ENCODE results near the gene PNMA8A. TPM values are rescaled to one million over a fixed set of nuclear protein-coding genes. Genes with fewer than 3 reads are reported as not detected.

Gene PNMA8A
- polyA plus RNA-seq, 2 of the 4 experiments (the other 2 are of a cell fraction), result 11.2 to 15.4 TPM

DNA sequence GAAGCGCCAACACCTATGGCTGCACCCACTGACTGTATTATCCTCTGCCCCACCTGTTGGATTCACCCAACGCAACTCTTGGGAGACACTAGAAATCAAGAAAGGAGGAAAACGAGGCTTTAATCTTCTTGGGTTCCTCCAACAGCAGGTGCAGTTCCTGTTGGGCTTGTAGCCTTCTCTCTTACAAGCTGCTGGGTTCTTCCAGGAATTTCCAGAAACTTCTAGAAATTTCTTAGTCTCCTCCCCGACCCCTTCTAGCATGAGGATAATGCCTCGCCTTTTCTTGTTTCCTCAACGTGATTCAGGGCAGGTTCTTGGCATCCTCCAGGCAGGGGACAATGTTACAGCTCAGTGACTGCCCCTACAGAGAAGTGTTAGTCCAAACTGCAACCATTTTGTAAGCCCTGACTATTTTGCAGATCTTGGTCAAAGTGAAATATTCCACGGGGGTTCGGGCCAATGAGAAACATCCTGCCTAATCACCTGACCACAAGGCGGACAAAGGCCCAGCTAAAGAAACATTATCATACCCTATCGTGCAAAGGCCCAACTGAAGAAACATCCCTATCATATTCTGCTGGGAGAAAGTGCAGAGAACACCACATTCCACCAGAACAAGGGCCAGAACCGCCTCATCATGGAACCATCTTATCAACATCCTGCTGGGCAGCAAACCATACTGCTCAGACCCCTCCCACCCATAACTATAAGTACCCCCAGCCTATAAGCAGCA is 614 bp upstream of the PNMA8A start:
- no peak for TF ChIP-seq KDM5A (IDR thresholded peaks at IDR 0.05)
- TF ChIP-seq, protein P1, sequence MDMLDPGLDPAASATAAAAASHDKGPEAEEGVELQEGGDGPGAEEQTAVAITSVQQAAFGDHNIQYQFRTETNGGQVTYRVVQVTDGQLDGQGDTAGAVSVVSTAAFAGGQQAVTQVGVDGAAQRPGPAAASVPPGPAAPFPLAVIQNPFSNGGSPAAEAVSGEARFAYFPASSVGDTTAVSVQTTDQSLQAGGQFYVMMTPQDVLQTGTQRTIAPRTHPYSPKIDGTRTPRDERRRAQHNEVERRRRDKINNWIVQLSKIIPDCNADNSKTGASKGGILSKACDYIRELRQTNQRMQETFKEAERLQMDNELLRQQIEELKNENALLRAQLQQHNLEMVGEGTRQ (IDR thresholded peaks at IDR 0.05), result no peak
- TF ChIP-seq NR3C1 (IDR thresholded peaks at IDR 0.05), result no peak
- TF ChIP-seq EP300 (IDR thresholded peaks at IDR 0.05), result no peak
- ChIA-PET POLR2A (no interaction called here), CTCF (interaction anchor here (1.0 to 17.0 kb wide), 4 partner anchors 15 to 69 kb away, joined by 3 to 358 read pairs (median 4); no protein-coding TSS in a partner anchor)
- DNase-seq (ENCODE audit: low read depth in 1 of 2, low spot score in 1 of 2) (no peak), FAIRE-seq (no peak), ATAC-seq (peak in 1 of 2 experiments; percentile 10; a peak in 2 of 6 replicates)
- WGBS (ENCODE audit: missing lambda C conversion rate), result 81% methylated on average over 11 of the region's 11 CpGs
- Histone ChIP-seq H3K9me3 (no peaks in the 10 kb centered on the region), H3K27ac (peak overlapping the region; percentile 76 to 88), H3K4me3 (peak overlapping the region; percentile 55), H3K4me2 (peak overlapping the region; percentile 81), H3K4me1 (peaks cover 11% of the 10 kb centered on the region; the same call in 2 of the 3 replicates)

DNA sequence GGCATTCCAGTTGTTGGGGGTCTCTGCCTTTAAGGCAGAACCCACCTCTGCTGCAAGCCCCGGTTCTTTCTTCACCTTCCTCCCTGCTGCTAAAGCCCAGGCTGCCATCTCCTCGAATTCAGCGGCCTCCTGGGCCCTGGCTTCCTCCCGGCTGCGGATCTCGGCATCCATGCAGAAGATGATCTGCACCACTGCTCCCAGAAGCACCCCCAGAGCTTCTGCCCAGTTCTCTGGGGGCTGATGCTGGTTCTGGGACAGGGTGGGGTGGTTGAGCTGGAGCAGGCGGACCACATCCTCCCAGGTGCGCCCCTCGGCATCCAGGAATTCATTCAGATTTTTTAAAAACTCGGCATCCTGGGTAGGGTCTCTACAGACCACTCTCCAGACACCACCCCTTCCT is 987 bp downstream of the PNMA8A start:
- peaks cover 20% of the 10 kb centered on the region; the same call in 2 of the 3 replicates for H3K4me1 ChIP-seq
- DNase-seq (ENCODE audit: low read depth in 1 of 2, low spot score in 1 of 2), result no peak
- H3K4me3 ChIP-seq, result no peak overlapping the region; the same call in 2 of the 3 replicates
- ChIA-PET POLR2A (no interaction called here), CTCF (interaction anchor here (0.9 to 17.0 kb wide), 6 partner anchors 9 to 189 kb away, joined by 3 to 358 read pairs (median 3); no protein-coding TSS in a partner anchor)
- 88% methylated on average over 10 of the region's 10 CpGs for WGBS (ENCODE audit: missing lambda C conversion rate)
- no peaks in the 10 kb centered on the region for H3K9me3 ChIP-seq
- no peak for TF ChIP-seq PHF8 (IDR thresholded peaks at IDR 0.05; ENCODE audit: borderline replicate concordance, low read depth)
- ATAC-seq, result no peak
- H3K27ac ChIP-seq, result peak overlapping the region in 1 of 2 experiments; percentile 88; a peak in 2 of 6 replicates
- FAIRE-seq, result no peak
- peak overlapping the region; percentile 81 for H3K4me2 ChIP-seq

DNA sequence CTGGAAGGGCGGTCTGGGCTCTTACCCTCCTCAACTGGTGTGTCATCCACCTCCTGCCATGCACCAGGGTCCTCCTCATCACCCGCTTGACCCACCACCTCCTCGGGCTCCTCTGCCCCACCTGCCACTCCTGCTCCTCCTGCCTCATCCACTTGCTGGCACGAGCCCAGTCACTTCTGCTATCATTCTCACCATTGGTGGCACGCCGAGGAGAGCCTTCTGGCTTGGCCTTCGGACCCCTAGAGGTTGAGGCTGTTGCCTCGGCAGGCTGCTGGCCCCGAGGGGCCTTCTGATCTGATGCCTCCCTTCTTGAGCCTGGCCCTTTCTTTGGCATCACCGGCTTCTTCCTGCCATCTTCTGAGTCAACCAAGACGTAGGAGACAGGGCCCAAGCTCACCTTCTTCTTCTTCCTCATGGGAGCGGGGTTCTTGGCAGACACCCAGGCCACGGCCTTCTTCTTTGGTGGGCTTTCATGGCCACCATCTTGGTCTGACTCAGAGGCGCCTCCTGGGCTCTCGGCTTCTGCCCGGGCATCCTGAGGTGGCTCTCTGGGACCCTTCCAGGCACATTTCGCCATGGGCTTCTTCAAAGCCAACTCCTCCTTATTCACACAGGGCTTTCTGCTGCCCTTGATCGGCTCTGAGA is 1.7 kb downstream of the PNMA8A start:
- POLR2A ChIA-PET, result no interaction called here
- ATAC-seq (no peak), DNase-seq (ENCODE audit: low read depth in 1 of 2, low spot score in 1 of 2) (no peak), FAIRE-seq (no peak)
- no peak overlapping the region for H3K27ac ChIP-seq
- H3K9me3 ChIP-seq, result no peaks in the 10 kb centered on the region
- H3K4me2 ChIP-seq, result no peak overlapping the region
- CTCF ChIA-PET, result interaction anchor here (0.9 to 17.0 kb wide), 5 partner anchors 8 to 67 kb away, joined by 3 to 358 read pairs (median 3); no protein-coding TSS in a partner anchor
- H3K4me1 ChIP-seq, result peaks cover 20% of the 10 kb centered on the region; the same call in 2 of the 3 replicates
- no peak overlapping the region for H3K4me3 ChIP-seq
- 96% methylated on average over 18 of the region's 18 CpGs for WGBS (ENCODE audit: missing lambda C conversion rate)
- TF ChIP-seq CBX2 (IDR thresholded peaks at IDR 0.05; ENCODE audit: borderline replicate concordance, low read depth) (no peak), ESRRA (IDR thresholded peaks at IDR 0.05; ENCODE audit: borderline replicate concordance, low read length) (no peak), RNF2 (IDR thresholded peaks at IDR 0.05; ENCODE audit: borderline replicate concordance, low read depth) (no peak), ZSCAN20 (CRISPR knock-in tag; IDR thresholded peaks at IDR 0.05) (no peak), RFX5 (IDR thresholded peaks at IDR 0.05) (no peak), FOSB (CRISPR knock-in tag; IDR thresholded peaks at IDR 0.05) (no peak), EHMT2 (IDR thresholded peaks at IDR 0.05; ENCODE audit: low read depth) (no peak), MAFK (IDR thresholded peaks at IDR 0.05; ENCODE audit: partially characterized antibody) (no peak), ZC3H11A (IDR thresholded peaks at IDR 0.05) (no peak), CEBPB (IDR thresholded peaks at IDR 0.05) (no peak), MAZ (IDR thresholded peaks at IDR 0.05; ENCODE audit: borderline replicate concordance, low read depth, low read length) (no peak), GATA3 (IDR thresholded peaks at IDR 0.05; ENCODE audit: borderline replicate concordance) (no peak), HDAC2 (IDR thresholded peaks at IDR 0.05) (no peak), ZFP36 (IDR thresholded peaks at IDR 0.05; ENCODE audit: borderline replicate concordance, partially characterized antibody) (no peak), FOSL2 (IDR thresholded peaks at IDR 0.05) (no peak), FOSL2 (CRISPR knock-in tag; IDR thresholded peaks at IDR 0.05) (no peak), HEYL (CRISPR knock-in tag; IDR thresholded peaks at IDR 0.05) (no peak)
- TF ChIP-seq, protein P2, sequence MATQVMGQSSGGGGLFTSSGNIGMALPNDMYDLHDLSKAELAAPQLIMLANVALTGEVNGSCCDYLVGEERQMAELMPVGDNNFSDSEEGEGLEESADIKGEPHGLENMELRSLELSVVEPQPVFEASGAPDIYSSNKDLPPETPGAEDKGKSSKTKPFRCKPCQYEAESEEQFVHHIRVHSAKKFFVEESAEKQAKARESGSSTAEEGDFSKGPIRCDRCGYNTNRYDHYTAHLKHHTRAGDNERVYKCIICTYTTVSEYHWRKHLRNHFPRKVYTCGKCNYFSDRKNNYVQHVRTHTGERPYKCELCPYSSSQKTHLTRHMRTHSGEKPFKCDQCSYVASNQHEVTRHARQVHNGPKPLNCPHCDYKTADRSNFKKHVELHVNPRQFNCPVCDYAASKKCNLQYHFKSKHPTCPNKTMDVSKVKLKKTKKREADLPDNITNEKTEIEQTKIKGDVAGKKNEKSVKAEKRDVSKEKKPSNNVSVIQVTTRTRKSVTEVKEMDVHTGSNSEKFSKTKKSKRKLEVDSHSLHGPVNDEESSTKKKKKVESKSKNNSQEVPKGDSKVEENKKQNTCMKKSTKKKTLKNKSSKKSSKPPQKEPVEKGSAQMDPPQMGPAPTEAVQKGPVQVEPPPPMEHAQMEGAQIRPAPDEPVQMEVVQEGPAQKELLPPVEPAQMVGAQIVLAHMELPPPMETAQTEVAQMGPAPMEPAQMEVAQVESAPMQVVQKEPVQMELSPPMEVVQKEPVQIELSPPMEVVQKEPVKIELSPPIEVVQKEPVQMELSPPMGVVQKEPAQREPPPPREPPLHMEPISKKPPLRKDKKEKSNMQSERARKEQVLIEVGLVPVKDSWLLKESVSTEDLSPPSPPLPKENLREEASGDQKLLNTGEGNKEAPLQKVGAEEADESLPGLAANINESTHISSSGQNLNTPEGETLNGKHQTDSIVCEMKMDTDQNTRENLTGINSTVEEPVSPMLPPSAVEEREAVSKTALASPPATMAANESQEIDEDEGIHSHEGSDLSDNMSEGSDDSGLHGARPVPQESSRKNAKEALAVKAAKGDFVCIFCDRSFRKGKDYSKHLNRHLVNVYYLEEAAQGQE (IDR thresholded peaks at IDR 0.05), result no peak
- TF ChIP-seq, protein P3, sequence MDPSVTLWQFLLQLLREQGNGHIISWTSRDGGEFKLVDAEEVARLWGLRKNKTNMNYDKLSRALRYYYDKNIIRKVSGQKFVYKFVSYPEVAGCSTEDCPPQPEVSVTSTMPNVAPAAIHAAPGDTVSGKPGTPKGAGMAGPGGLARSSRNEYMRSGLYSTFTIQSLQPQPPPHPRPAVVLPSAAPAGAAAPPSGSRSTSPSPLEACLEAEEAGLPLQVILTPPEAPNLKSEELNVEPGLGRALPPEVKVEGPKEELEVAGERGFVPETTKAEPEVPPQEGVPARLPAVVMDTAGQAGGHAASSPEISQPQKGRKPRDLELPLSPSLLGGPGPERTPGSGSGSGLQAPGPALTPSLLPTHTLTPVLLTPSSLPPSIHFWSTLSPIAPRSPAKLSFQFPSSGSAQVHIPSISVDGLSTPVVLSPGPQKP (IDR thresholded peaks at IDR 0.05; ENCODE audit: low read depth, low read length), result no peak
- TF ChIP-seq, protein P4, sequence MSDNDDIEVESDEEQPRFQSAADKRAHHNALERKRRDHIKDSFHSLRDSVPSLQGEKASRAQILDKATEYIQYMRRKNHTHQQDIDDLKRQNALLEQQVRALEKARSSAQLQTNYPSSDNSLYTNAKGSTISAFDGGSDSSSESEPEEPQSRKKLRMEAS (IDR thresholded peaks at IDR 0.05), result no peak

Measured in A549 (cell line).